ENCODE measurements around the gene METTL13. TPM values are rescaled to one million over a fixed set of nuclear protein-coding genes. Genes with fewer than 3 reads are reported as not detected.

The METTL13 gene
- total and polyA plus RNA-seq, 2 of the 4 experiments (the other 2 are of a cell fraction) = 25.1 to 26.3 TPM

DNA sequence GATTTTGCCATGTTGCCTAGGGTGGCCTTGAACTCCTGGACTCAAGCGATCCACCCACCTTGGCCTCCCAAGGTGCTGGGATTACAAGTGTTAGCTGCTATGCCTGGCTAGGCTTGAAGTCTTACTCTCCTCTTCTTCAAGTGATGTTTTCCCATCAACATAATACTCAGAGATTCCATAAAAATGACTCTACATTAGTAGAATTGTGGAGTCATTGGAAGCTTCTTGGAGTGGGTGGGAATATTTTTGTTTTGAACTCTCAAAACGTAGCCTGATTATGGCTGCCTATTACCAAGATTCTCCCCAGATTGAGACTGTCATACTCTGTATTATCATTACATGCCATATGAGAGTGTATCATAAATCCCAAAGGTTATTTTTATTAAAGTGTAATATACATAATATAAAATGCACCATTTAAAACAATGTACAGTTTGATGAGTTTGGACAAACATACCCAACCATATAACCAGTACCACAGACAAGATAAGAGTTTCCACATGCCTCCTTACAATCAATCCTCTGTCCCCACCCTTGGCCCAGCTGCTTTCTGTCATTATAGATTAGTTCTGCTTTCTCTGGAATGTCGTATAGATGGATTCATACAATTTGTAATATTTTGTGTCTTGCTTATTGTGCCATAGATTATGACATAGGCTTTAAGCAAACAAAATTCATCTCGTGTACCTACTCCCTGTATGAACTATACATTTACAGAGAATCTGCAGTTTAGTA lies 51.8 kb downstream of the METTL13 start:
- no CpG with 5 or more reads among the region's 4 CpGs for WGBS, 2 experiments (ENCODE audit: extremely low coverage in 2 of 2, insufficient read length in 1 of 2)
- BruUV-seq (replicated peaks) = no TSS peak
- TF ChIP-seq CEBPB (IDR thresholded peaks at IDR 0.05; ENCODE audit: low read depth, low read length) = no peak
- TF ChIP-seq, protein P1, sequence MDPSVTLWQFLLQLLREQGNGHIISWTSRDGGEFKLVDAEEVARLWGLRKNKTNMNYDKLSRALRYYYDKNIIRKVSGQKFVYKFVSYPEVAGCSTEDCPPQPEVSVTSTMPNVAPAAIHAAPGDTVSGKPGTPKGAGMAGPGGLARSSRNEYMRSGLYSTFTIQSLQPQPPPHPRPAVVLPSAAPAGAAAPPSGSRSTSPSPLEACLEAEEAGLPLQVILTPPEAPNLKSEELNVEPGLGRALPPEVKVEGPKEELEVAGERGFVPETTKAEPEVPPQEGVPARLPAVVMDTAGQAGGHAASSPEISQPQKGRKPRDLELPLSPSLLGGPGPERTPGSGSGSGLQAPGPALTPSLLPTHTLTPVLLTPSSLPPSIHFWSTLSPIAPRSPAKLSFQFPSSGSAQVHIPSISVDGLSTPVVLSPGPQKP (IDR thresholded peaks at IDR 0.05; ENCODE audit: borderline replicate concordance, low read depth, low read length) = no peak
- TF ChIP-seq BHLHE40 (IDR thresholded peaks at IDR 0.05; ENCODE audit: low read depth, low read length) = no peak
- TF ChIP-seq CHD1 (IDR thresholded peaks at IDR 0.05; ENCODE audit: low read depth, low read length) = no peak
- no peak for TF ChIP-seq RAD21 (IDR thresholded peaks at IDR 0.05; ENCODE audit: low read length)
- TF ChIP-seq SMC3 (IDR thresholded peaks at IDR 0.05; ENCODE audit: low read depth, low read length) = no peak
- TF ChIP-seq RCOR1 (IDR thresholded peaks at IDR 0.05; ENCODE audit: insufficient replicate concordance, low read length) = no peak
- no peak for TF ChIP-seq MXI1 (IDR thresholded peaks at IDR 0.05; ENCODE audit: borderline replicate concordance, low read depth, low read length)
- TF ChIP-seq, protein P2, sequence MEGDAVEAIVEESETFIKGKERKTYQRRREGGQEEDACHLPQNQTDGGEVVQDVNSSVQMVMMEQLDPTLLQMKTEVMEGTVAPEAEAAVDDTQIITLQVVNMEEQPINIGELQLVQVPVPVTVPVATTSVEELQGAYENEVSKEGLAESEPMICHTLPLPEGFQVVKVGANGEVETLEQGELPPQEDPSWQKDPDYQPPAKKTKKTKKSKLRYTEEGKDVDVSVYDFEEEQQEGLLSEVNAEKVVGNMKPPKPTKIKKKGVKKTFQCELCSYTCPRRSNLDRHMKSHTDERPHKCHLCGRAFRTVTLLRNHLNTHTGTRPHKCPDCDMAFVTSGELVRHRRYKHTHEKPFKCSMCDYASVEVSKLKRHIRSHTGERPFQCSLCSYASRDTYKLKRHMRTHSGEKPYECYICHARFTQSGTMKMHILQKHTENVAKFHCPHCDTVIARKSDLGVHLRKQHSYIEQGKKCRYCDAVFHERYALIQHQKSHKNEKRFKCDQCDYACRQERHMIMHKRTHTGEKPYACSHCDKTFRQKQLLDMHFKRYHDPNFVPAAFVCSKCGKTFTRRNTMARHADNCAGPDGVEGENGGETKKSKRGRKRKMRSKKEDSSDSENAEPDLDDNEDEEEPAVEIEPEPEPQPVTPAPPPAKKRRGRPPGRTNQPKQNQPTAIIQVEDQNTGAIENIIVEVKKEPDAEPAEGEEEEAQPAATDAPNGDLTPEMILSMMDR (conservative IDR thresholded peaks at IDR 0.05; ENCODE audit: low read depth, low read length) = no peak
- TF ChIP-seq POLR2A (IDR thresholded peaks at IDR 0.05; ENCODE audit: low read depth, low read length) = no peak
- TF ChIP-seq, protein P3, sequence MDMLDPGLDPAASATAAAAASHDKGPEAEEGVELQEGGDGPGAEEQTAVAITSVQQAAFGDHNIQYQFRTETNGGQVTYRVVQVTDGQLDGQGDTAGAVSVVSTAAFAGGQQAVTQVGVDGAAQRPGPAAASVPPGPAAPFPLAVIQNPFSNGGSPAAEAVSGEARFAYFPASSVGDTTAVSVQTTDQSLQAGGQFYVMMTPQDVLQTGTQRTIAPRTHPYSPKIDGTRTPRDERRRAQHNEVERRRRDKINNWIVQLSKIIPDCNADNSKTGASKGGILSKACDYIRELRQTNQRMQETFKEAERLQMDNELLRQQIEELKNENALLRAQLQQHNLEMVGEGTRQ (IDR thresholded peaks at IDR 0.05; ENCODE audit: low read depth, low read length) = no peak
- no peak for TF ChIP-seq MAZ (IDR thresholded peaks at IDR 0.05; ENCODE audit: borderline replicate concordance, low read depth, low read length)
- TF ChIP-seq RFX5 (IDR thresholded peaks at IDR 0.05; ENCODE audit: low read depth, low read length) = no peak
- TF ChIP-seq NFE2L2 (IDR thresholded peaks at IDR 0.05; ENCODE audit: low read depth, low read length) = no peak
- no peaks in the 10 kb centered on the region for H3K9me3 ChIP-seq (ENCODE audit: control insufficient read depth, insufficient read depth, low read length)
- H2BK5ac ChIP-seq (ENCODE audit: low read depth, low read length, poor library complexity, severe bottlenecking) = no peak overlapping the region
- H3K27ac ChIP-seq (ENCODE audit: insufficient read depth, low read length) = no peak overlapping the region
- no peak overlapping the region for H3K9ac ChIP-seq (ENCODE audit: low read depth, low read length)
- H3K4me2 ChIP-seq (ENCODE audit: low read depth, low read length) = no peak overlapping the region
- H3K79me1 ChIP-seq (ENCODE audit: low read depth in 1 of 2, low read length in 2 of 2) = no peaks in the 10 kb centered on the region
- no peak overlapping the region for H3K56ac ChIP-seq (ENCODE audit: extremely low read depth, insufficient read depth, low read length)
- H3K23ac ChIP-seq (ENCODE audit: low read depth, low read length) = no peak overlapping the region
- H4K91ac ChIP-seq (ENCODE audit: insufficient read depth, low read depth, low read length) = no peak overlapping the region
- H4K20me1 ChIP-seq (ENCODE audit: insufficient read depth, low read length) = no peaks in the 10 kb centered on the region
- H2AFZ ChIP-seq (replicated peaks; ENCODE audit: low read length, poor library complexity) = no peak overlapping the region
- peaks cover 4% of the 10 kb centered on the region; the same call in 1 of the 2 replicates for H3K27me3 ChIP-seq (ENCODE audit: control insufficient read depth, insufficient read depth, low read length)
- H2BK120ac ChIP-seq (ENCODE audit: low read depth, low read length) = no peak overlapping the region
- no peak overlapping the region for H3K4me3 ChIP-seq (ENCODE audit: insufficient read depth, low read depth, low read length)
- no peak overlapping the region for H2BK15ac ChIP-seq (ENCODE audit: low read depth, low read length)
- H2BK20ac ChIP-seq (ENCODE audit: low read depth, low read length) = no peak overlapping the region
- CTCF ChIA-PET = no interaction called here
- no peaks in the 10 kb centered on the region for H3K9me1 ChIP-seq (ENCODE audit: insufficient read depth, low read length)
- no peak overlapping the region for H2AK5ac ChIP-seq (ENCODE audit: low read depth, low read length)
- H2AK9ac ChIP-seq (replicated peaks; ENCODE audit: low read depth, low read length, poor library complexity) = no peak overlapping the region
- POLR2A ChIA-PET (ENCODE audit: unreplicated experiment) = no interaction called here
- dilution Hi-C loops (cut with HindIII; ENCODE audit: low sequenced_read_pairs, unreplicated experiment) = no loop called here
- in situ Hi-C loops (cut with MboI; ENCODE audit: low sequenced_read_pairs) = no loop called here
- intact Hi-C loops (cut with micrococcal nuclease) = no loop called here
- H3K4ac ChIP-seq (ENCODE audit: low read depth, low read length) = no peak overlapping the region
- H3K18ac ChIP-seq (ENCODE audit: low read depth, low read length) = no peak overlapping the region
- no peaks in the 10 kb centered on the region for H3K4me1 ChIP-seq (ENCODE audit: control insufficient read depth, insufficient read depth, low read length)
- DNase-seq (peak; percentile 29), ATAC-seq (ENCODE audit: low read depth) (peak; percentile 17; the same call in 1 of the 2 replicates)
- H4K8ac ChIP-seq (ENCODE audit: low read depth in 2 of 2, low read length in 2 of 2) = no peak overlapping the region
- H4K5ac ChIP-seq (ENCODE audit: low read depth, low read length) = no peak overlapping the region
- H3K14ac ChIP-seq (replicated peaks; ENCODE audit: low read depth, low read length) = no peak overlapping the region
- no peaks in the 10 kb centered on the region for H3K36me3 ChIP-seq (ENCODE audit: control insufficient read depth, insufficient read depth, low read length)
